Endodermal cell (in vitro differentiated cells): Measurements from ENCODE around the gene AIF1L. TPM values are rescaled to one million over a fixed set of nuclear protein-coding genes. Genes with fewer than 3 reads are reported as not detected.

Experiments used
- DNase-seq: peaks from one replicate; pipeline ENCODE4 v3.0.0-alpha.2; 2017
- H3K27ac ChIP-seq: 2 replicates; pipeline ENCODE4 v1.5.1; 2013; ENCODE audit warnings: mild to moderate bottlenecking, low read depth, low read length, moderate library complexity
- H3K27me3 ChIP-seq: 2 replicates; pipeline ENCODE4 v1.6.1; 2013; ENCODE audit warnings: mild to moderate bottlenecking, low read length, moderate library complexity; ENCODE audit not compliant: insufficient read depth, control insufficient read depth, poor library complexity, severe bottlenecking
- H3K36me3 ChIP-seq: 2 replicates; pipeline ENCODE4 v1.7.0; 2013; ENCODE audit warnings: mild to moderate bottlenecking, low read length, moderate library complexity; ENCODE audit not compliant: control insufficient read depth, insufficient read depth
- H3K4me1 ChIP-seq: one replicate; pipeline ENCODE4 v1.7.0; 2013; ENCODE audit warnings: low read length; ENCODE audit not compliant: control insufficient read depth, insufficient read depth
- H3K4me3 ChIP-seq: 2 replicates; pipeline ENCODE4 v1.5.1; 2013; ENCODE audit warnings: mild to moderate bottlenecking, low read length, moderate library complexity
- H3K9ac ChIP-seq: 2 replicates; pipeline ENCODE4 v1.6.1; 2013; ENCODE audit warnings: mild to moderate bottlenecking, low read length, moderate library complexity; ENCODE audit not compliant: poor library complexity, severe bottlenecking; ENCODE audit errors: extremely low read depth
- H3K9me3 ChIP-seq: 2 replicates; pipeline ENCODE4 v1.6.1; 2013; ENCODE audit warnings: mild to moderate bottlenecking, low read length, moderate library complexity; ENCODE audit not compliant: control insufficient read depth
- H3K27ac Mint-ChIP-seq: 2 replicates; pipeline ENCODE4 v1.8.0; 2020; ENCODE audit warnings: mixed read lengths
- H3K27me3 Mint-ChIP-seq: 2 replicates; pipeline ENCODE4 v1.8.0; 2021; ENCODE audit warnings: mild to moderate bottlenecking, mixed read lengths; ENCODE audit not compliant: insufficient read depth
- H3K36me3 Mint-ChIP-seq: 2 replicates; pipeline ENCODE4 v1.8.0; 2020; ENCODE audit warnings: low read depth, mixed read lengths
- H3K4me1 Mint-ChIP-seq: 2 replicates; pipeline ENCODE4 v1.8.0; 2020; ENCODE audit warnings: mixed read lengths
- H3K4me3 Mint-ChIP-seq: 2 replicates; pipeline ENCODE4 v1.8.0; 2020; ENCODE audit warnings: mild to moderate bottlenecking, moderate library complexity, mixed read lengths
- H3K9me3 Mint-ChIP-seq: 2 replicates; pipeline ENCODE4 v1.8.0; 2020; ENCODE audit warnings: mild to moderate bottlenecking, mixed read lengths
- WGBS, 2 experiments: methylation state at CpG; one replicate each; pipeline versions ENCODE4 v1.1.5 to v1.1.7; 2013; ENCODE audit warnings: missing lambda C conversion rate in 2 of 2, mixed read lengths in 1 of 2; ENCODE audit not compliant: insufficient coverage in 1 of 2, insufficient read length in 1 of 2; 5-methylcytosine and 5-hydroxymethylcytosine counted together
- total RNA-seq, 2 donors: library from RNA; stranded (reverse); fragmentation: NEBNext Ultra II Directional in 1 of 2; extraction: Animal tissue kit (Norgen Biotek cat#: 25700) in 1 of 2; gene quantifications; 2 replicates in 1 of 2; 3 replicates in 1 of 2; pipeline ENCODE4 v1.2.1, GENCODE V29; 2021
- TF ChIP-seq, protein P1 (sequence below): fragments of 200-600 bp; sonication (generic); conservative IDR thresholded peaks from 2 replicates; pipeline ENCODE4 v1.5.0; 2021; ENCODE audit warnings: antibody characterized with exemption, mild to moderate bottlenecking

The AIF1L gene
- total RNA-seq, 2 donors from 2014 or later: 93.4 to 117 TPM

DNA sequence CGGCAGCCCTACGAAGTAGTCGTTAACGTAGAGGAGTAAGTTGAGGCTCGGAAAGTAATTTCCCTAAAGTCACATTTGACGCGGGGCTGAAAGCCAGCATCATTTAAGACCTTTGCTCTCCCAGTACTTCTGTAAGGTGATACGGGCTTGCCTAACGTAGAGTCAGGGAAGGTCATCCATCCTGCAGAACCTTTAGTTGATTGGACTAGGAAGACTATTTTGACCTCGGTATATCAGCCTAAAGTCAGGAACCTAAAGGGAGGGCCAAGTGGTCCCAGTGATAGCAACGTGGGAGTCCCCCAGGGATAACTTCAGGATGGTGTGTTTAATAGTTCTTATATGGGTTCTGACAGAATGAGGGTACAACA is 29.7 kb downstream of the AIF1L start:
- H3K4me1 ChIP-seq: no peaks in the 10 kb centered on the region
- no peak overlapping the region for H3K27ac ChIP-seq
- no peak for DNase-seq
- Mint-ChIP-seq H3K36me3 (peaks cover 41% of the 10 kb centered on the region), H3K27me3 (no peaks in the 10 kb centered on the region), H3K9me3 (no peaks in the 10 kb centered on the region), H3K4me3 (peak overlapping the region; percentile 97), H3K27ac (peak overlapping the region; percentile 99), H3K4me1 (peaks cover 9% of the 10 kb centered on the region)
- H3K9me3 ChIP-seq: no peaks in the 10 kb centered on the region
- TF ChIP-seq, protein P1, sequence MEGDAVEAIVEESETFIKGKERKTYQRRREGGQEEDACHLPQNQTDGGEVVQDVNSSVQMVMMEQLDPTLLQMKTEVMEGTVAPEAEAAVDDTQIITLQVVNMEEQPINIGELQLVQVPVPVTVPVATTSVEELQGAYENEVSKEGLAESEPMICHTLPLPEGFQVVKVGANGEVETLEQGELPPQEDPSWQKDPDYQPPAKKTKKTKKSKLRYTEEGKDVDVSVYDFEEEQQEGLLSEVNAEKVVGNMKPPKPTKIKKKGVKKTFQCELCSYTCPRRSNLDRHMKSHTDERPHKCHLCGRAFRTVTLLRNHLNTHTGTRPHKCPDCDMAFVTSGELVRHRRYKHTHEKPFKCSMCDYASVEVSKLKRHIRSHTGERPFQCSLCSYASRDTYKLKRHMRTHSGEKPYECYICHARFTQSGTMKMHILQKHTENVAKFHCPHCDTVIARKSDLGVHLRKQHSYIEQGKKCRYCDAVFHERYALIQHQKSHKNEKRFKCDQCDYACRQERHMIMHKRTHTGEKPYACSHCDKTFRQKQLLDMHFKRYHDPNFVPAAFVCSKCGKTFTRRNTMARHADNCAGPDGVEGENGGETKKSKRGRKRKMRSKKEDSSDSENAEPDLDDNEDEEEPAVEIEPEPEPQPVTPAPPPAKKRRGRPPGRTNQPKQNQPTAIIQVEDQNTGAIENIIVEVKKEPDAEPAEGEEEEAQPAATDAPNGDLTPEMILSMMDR: no peak
- H3K27me3 ChIP-seq: no peaks in the 10 kb centered on the region
- peak overlapping the region; percentile 89 for H3K9ac ChIP-seq
- H3K4me3 ChIP-seq: peak overlapping the region; percentile 95
- H3K36me3 ChIP-seq: peaks cover 46% of the 10 kb centered on the region
- 1 to 6% methylated on average over 7 to 11 of the region's 11 CpGs for WGBS, 2 experiments

DNA sequence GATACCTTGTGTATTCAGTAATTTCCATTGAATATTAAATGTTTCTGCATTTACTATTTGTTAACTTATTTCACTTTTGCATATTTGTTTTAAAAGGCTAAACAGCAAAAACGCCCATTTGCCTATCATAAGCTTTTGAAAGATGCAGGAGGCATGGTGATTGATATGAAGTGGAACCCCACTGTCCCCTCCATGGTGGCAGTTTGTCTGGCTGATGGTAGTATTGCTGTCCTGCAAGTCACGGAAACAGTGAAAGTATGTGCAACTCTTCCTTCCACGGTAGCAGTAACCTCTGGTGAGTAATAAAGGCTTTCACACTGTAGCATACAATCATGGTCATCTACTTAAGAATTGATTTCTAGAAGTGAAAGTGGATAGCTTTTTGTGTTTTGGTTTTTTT is 32.9 kb downstream of the AIF1L start:
- peaks cover 55% of the 10 kb centered on the region for H3K36me3 Mint-ChIP-seq

DNA sequence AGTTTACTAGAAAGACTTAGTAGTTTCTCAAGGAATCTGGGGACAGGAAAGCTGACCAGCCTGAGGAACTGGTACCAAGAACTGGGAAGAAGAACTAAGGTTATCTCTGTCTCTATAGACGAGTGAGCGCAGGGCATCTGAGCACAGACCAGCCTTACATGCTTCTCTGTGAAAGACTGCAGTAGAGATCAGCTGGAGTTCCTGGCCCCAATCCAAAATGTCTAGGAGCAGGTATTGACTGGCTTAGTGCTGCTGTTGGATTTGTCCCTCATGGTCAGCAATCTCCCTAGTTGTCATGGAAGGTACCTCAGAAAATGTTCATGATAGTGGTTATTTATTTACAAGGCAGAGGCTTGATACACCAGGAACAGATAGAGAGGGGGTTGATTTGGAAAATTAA is 42.3 kb downstream of the AIF1L start:
- H3K9ac ChIP-seq: no peak overlapping the region
- no peaks in the 10 kb centered on the region for H3K4me1 Mint-ChIP-seq
- H3K36me3 ChIP-seq: peaks cover 94% of the 10 kb centered on the region
- no peaks in the 10 kb centered on the region for H3K4me1 ChIP-seq
- 95 to 100% methylated on average over 2 of the region's 2 CpGs for WGBS, 2 experiments
- H3K4me3 Mint-ChIP-seq: no peak overlapping the region
- H3K9me3 ChIP-seq: no peaks in the 10 kb centered on the region
- peaks cover 64% of the 10 kb centered on the region for H3K36me3 Mint-ChIP-seq
- no peak overlapping the region for H3K27ac Mint-ChIP-seq
- no peaks in the 10 kb centered on the region for H3K27me3 Mint-ChIP-seq
- no peak overlapping the region for H3K4me3 ChIP-seq
- H3K27me3 ChIP-seq: no peaks in the 10 kb centered on the region
- no peaks in the 10 kb centered on the region for H3K9me3 Mint-ChIP-seq
- no peak for DNase-seq
- TF ChIP-seq, protein P1: no peak
- H3K27ac ChIP-seq: no peak overlapping the region

More for the DNA sequence above, 32.9 kb downstream of the AIF1L start:
- no peak overlapping the region for H3K4me3 ChIP-seq
- no peak overlapping the region for H3K4me3 Mint-ChIP-seq
- H3K4me1 ChIP-seq: no peaks in the 10 kb centered on the region
- 87 to 91% methylated on average over 3 of the region's 3 CpGs for WGBS, 2 experiments
- H3K9me3 ChIP-seq: no peaks in the 10 kb centered on the region
- DNase-seq: no peak
- H3K4me1 Mint-ChIP-seq: peaks cover 9% of the 10 kb centered on the region
- TF ChIP-seq, protein P1: no peak
- peaks cover 65% of the 10 kb centered on the region for H3K36me3 ChIP-seq
- no peaks in the 10 kb centered on the region for H3K27me3 ChIP-seq
- no peak overlapping the region for H3K27ac Mint-ChIP-seq
- no peak overlapping the region for H3K27ac ChIP-seq
- H3K9me3 Mint-ChIP-seq: no peaks in the 10 kb centered on the region
- no peaks in the 10 kb centered on the region for H3K27me3 Mint-ChIP-seq
- no peak overlapping the region for H3K9ac ChIP-seq
